H1 (cell line): ENCODE measurements around the gene SRP14. TPM values are rescaled to one million over a fixed set of nuclear protein-coding genes. Genes with fewer than 3 reads are reported as not detected.

Source experiments
- CTCF ChIA-PET: fragments of 300-600 bp; sonication (Branson Sonifier 250); formaldehyde crosslinking; loops from one replicate; lab custom pipeline; 2021; ENCODE audit not compliant: partially characterized antibody; lab: Charles Lee
- POLR2A ChIA-PET: fragments of 300-600 bp; sonication (Branson Sonifier 250); formaldehyde crosslinking; loops from one replicate; lab custom pipeline; 2021; ENCODE audit warnings: inconsistent platforms; ENCODE audit not compliant: partially characterized antibody; lab: Charles Lee
- DNase-seq, 2 experiments: peaks; one replicate each; pipeline versions ENCODE4 v3.0.0 to v3.0.0-alpha.2; 2010 to 2022; ENCODE audit warnings: low spot score in 2 of 2, low read depth in 1 of 2, mixed read lengths in 1 of 2
- FAIRE-seq: peaks from 2 replicates; lab custom pipeline; 2011; peaks lifted over from hg19 to GRCh38; lab: Jason Lieb, UNC
- H2AFZ ChIP-seq: 2 replicates; pipeline ENCODE4 v1.8.1; 2012; ENCODE audit warnings: low read length, inconsistent platforms
- H2AK5ac ChIP-seq: 2 replicates; pipeline ENCODE4 v1.6.1; 2013; ENCODE audit warnings: low read depth, low read length
- H2BK120ac ChIP-seq: replicated peaks from 2 replicates; pipeline ENCODE3; 2013; ENCODE audit warnings: low read depth, low read length, inconsistent platforms
- H2BK12ac ChIP-seq: 2 replicates; pipeline ENCODE4 v1.6.1; 2013; ENCODE audit warnings: low read depth, low read length
- H2BK15ac ChIP-seq: 2 replicates; pipeline ENCODE4 v1.6.1; 2013; ENCODE audit warnings: low read length
- H2BK20ac ChIP-seq: 2 replicates; pipeline ENCODE4 v1.6.1; 2013; ENCODE audit warnings: low read length
- H2BK5ac ChIP-seq: 2 replicates; pipeline ENCODE4 v1.6.1; 2013; ENCODE audit warnings: low read depth, low read length
- H3K14ac ChIP-seq: 2 replicates; pipeline ENCODE4 v1.6.1; 2013; ENCODE audit warnings: inconsistent platforms; ENCODE audit not compliant: insufficient read length
- H3K18ac ChIP-seq: 2 replicates; pipeline ENCODE4 v1.6.1; 2013; ENCODE audit warnings: low read length; ENCODE audit errors: extremely low read depth
- H3K23ac ChIP-seq: 2 replicates; pipeline ENCODE4 v1.6.1; 2013; ENCODE audit warnings: inconsistent platforms; ENCODE audit not compliant: insufficient read length
- H3K23me2 ChIP-seq: 2 replicates; pipeline ENCODE4 v1.6.1; 2013; ENCODE audit warnings: low read depth, low read length
- H3K27ac ChIP-seq: 2 replicates; pipeline ENCODE4 v1.6.1; 2011; ENCODE audit warnings: low read depth, low read length, inconsistent platforms
- H3K27me3 ChIP-seq, 4 experiments: replicated peaks in 1 of 4; 1 replicate in 1 of 4; 2 replicates in 3 of 4; pipeline versions ENCODE4 v1.6.1 to v1.8.1; 2011 to 2013; ENCODE audit warnings: low read length in 3 of 4, mild to moderate bottlenecking in 3 of 4, inconsistent platforms in 2 of 4, mixed read lengths in 2 of 4, moderate library complexity in 1 of 4; ENCODE audit not compliant: control insufficient read depth in 3 of 4, insufficient read depth in 3 of 4; ENCODE audit errors: extremely low read depth in 1 of 4
- H3K36me3 ChIP-seq, 4 experiments: 2 replicates each; pipeline versions ENCODE4 v1.6.1 to v1.8.1; 2011 to 2013; ENCODE audit warnings: mild to moderate bottlenecking in 4 of 4, low read length in 3 of 4, moderate library complexity in 2 of 4, control low read depth in 1 of 4, inconsistent platforms in 1 of 4; ENCODE audit not compliant: insufficient read depth in 4 of 4, control insufficient read depth in 2 of 4
- H3K4ac ChIP-seq: replicated peaks from 2 replicates; pipeline ENCODE3; 2013; ENCODE audit warnings: low read length, low read depth, mixed read lengths, inconsistent platforms; ENCODE audit not compliant: insufficient read length
- H3K4me1 ChIP-seq, 4 experiments: replicated peaks in 1 of 4; 1 replicate in 1 of 4; 2 replicates in 3 of 4; pipeline versions ENCODE4 v1.6.1 to v1.8.1; 2011 to 2013; ENCODE audit warnings: low read length in 3 of 4, inconsistent platforms in 2 of 4, mixed read lengths in 1 of 4; ENCODE audit not compliant: insufficient read depth in 4 of 4, control insufficient read depth in 3 of 4
- H3K4me2 ChIP-seq, 2 experiments: 2 replicates each; pipeline versions ENCODE4 v1.6.1 to v1.8.1; 2011 to 2013; ENCODE audit warnings: low read depth in 2 of 2, low read length in 2 of 2, control low read depth in 1 of 2, inconsistent platforms in 1 of 2, mild to moderate bottlenecking in 1 of 2; ENCODE audit not compliant: insufficient read depth in 1 of 2
- H3K4me3 ChIP-seq, 4 experiments: fragments of 200-600, 300-600 bp in 1 of 4; sonication (generic), shearing (Covaris generic), sonication (Bioruptor Twin) in 1 of 4; 2 replicates each; pipeline versions ENCODE4 v1.5.1 to v1.8.1; 2011 to 2016; ENCODE audit warnings: low read length in 4 of 4, low read depth in 3 of 4, control low read depth in 2 of 4, inconsistent platforms in 2 of 4, mild to moderate bottlenecking in 2 of 4, mixed read lengths in 1 of 4, moderate library complexity in 1 of 4; ENCODE audit not compliant: insufficient read depth in 2 of 4; ENCODE audit errors: extremely low read depth in 1 of 4
- H3K56ac ChIP-seq: replicated peaks from 2 replicates; pipeline ENCODE3; 2013; ENCODE audit warnings: low read depth, mild to moderate bottlenecking, mixed read lengths, low read length, inconsistent platforms; ENCODE audit not compliant: insufficient read length
- H3K79me1 ChIP-seq: 2 replicates; pipeline ENCODE4 v1.6.1; 2013; ENCODE audit warnings: low read depth, low read length, control low read depth
- H3K79me2 ChIP-seq, 2 experiments: 2 replicates each; pipeline versions ENCODE4 v1.6.1 to v1.8.1; 2012 to 2013; ENCODE audit warnings: low read length in 2 of 2, mild to moderate bottlenecking in 2 of 2, inconsistent platforms in 1 of 2; ENCODE audit not compliant: insufficient read depth in 2 of 2, control insufficient read depth in 1 of 2
- H3K9ac ChIP-seq, 4 experiments: replicated peaks in 1 of 4; 1 replicate in 1 of 4; 2 replicates in 3 of 4; pipeline versions ENCODE4 v1.6.1 to v1.8.1; 2011 to 2013; ENCODE audit warnings: low read depth in 3 of 4, low read length in 3 of 4, control low read depth in 2 of 4, mild to moderate bottlenecking in 2 of 4, moderate library complexity in 2 of 4, inconsistent platforms in 1 of 4; ENCODE audit errors: extremely low read depth in 1 of 4
- H3K9me3 ChIP-seq, 2 experiments: 2 replicates each; pipeline versions ENCODE4 v1.6.1 to v1.8.1; 2012 to 2013; ENCODE audit warnings: mild to moderate bottlenecking in 2 of 2, moderate library complexity in 2 of 2, control low read depth in 1 of 2, inconsistent platforms in 1 of 2, low read depth in 1 of 2, low read length in 1 of 2, mixed read lengths in 1 of 2; ENCODE audit not compliant: insufficient read depth in 2 of 2
- H4K20me1 ChIP-seq, 2 experiments: replicated peaks in 1 of 2; 2 replicates each; pipeline versions ENCODE3 to v1.8.1; 2011 to 2013; ENCODE audit warnings: inconsistent platforms in 2 of 2, low read length in 2 of 2, mild to moderate bottlenecking in 1 of 2; ENCODE audit not compliant: insufficient read depth in 2 of 2, control insufficient read depth in 1 of 2
- H4K5ac ChIP-seq: 2 replicates; pipeline ENCODE4 v1.6.1; 2013; ENCODE audit warnings: low read length, low read depth, mixed read lengths, inconsistent platforms; ENCODE audit not compliant: insufficient read length
- H4K8ac ChIP-seq: 2 replicates; pipeline ENCODE4 v1.8.0; 2013; ENCODE audit warnings: mild to moderate bottlenecking, moderate library complexity, low read length, inconsistent platforms; ENCODE audit not compliant: insufficient read depth; ENCODE audit errors: extremely low read depth
- H4K91ac ChIP-seq: replicated peaks from 2 replicates; pipeline ENCODE3; 2013; ENCODE audit warnings: low read length, mixed read lengths, inconsistent platforms; ENCODE audit not compliant: insufficient read length
- CHD2 ChIP-seq: IDR thresholded peaks from 2 replicates; pipeline ENCODE4 v1.6.1; 2012; ENCODE audit warnings: low read length, improper control_type of control experiment
- HDAC6 ChIP-seq: IDR thresholded peaks from one replicate; pipeline ENCODE4 v1.7.1; 2012; ENCODE audit warnings: low read depth, mild to moderate bottlenecking, inconsistent platforms, low read length, moderate library complexity
- SIX5 ChIP-seq: IDR thresholded peaks from 2 replicates; pipeline ENCODE4 v1.6.1; 2011; ENCODE audit warnings: mild to moderate bottlenecking, low read depth, low read length
- WGBS, 2 experiments: shearing (Covaris generic) in 1 of 2; methylation state at CpG; one replicate each; pipeline versions ENCODE4 v1.1.6 to v1.1.7; 2013 to 2015; ENCODE audit warnings: low lambda C conversion rate in 2 of 2, mixed read lengths in 2 of 2, inconsistent platforms in 1 of 2, low coverage in 1 of 2, missing lambda C conversion rate in 1 of 2; ENCODE audit not compliant: insufficient replicate concordance in 2 of 2, insufficient coverage in 1 of 2, insufficient read length in 1 of 2; ENCODE audit errors: extremely low coverage in 1 of 2, missing lambda C conversion rate in 1 of 2; 5-methylcytosine and 5-hydroxymethylcytosine counted together
- polyA plus RNA-seq, 7 experiments: library from polyadenylated mRNA; depleted of rRNA in 3 of 7; stranded (reverse) in 5 of 7; unstranded in 2 of 7; fragments of >200 nt in 5 of 7; fragments of 200-250 nt in 2 of 7; gene quantifications; 1 replicate in 5 of 7; 2 replicates in 1 of 7; 4 replicates in 1 of 7; pipeline versions ENCODE4 v1.2.1 to v1.2.3, GENCODE V29; 2011 to 2013; ENCODE audit warnings: missing spikeins in 2 of 7, mixed read lengths in 2 of 7
- total RNA-seq: library from RNA; stranded (reverse); fragmentation: NEBNext Ultra II Directional; extraction: Animal tissue kit (Norgen Biotek cat#: 25700); gene quantifications from 2 replicates; pipeline ENCODE4 v1.2.1, GENCODE V29; 2021

The SRP14 gene
- total and polyA plus RNA-seq, 2 of the 8 experiments (the other 6 are each of a cell fraction or from before 2014, with no cell fraction given), result 186 to 223 TPM

- TF ChIP-seq SIX5 (no peak), CHD2 (no peak), HDAC6 (no peak)
- Histone ChIP-seq H3K79me2 (no peaks in the 10 kb centered on the region), H2BK12ac (0 out of 2 replicates have a peak overlapping the region, but pooled peaks have one; percentile 13), H3K4ac (no peak overlapping the region), H2BK20ac (no peak overlapping the region), H3K23ac (no peak overlapping the region), H3K4me1 (peaks cover 5 to 19% (median 10%) of the 10 kb centered on the region in 4 experiments), H4K91ac (no peak overlapping the region), H3K9me3 (no peaks in the 10 kb centered on the region), H3K18ac (no peak overlapping the region), H2AFZ (no peak overlapping the region), H2BK120ac (no peak overlapping the region), H3K4me3 (no peak overlapping the region), H3K14ac (no peak overlapping the region), H4K8ac (no peak overlapping the region), H4K20me1 (peaks cover 0 to 4% of the 10 kb centered on the region in 2 experiments), H3K23me2 (peaks cover 6% of the 10 kb centered on the region; the same call in 1 of the 2 replicates), H3K36me3 (no peaks in the 10 kb centered on the region), H3K27ac (no peak overlapping the region), H3K4me2 (0 out of 4 replicates have a peak overlapping the region, but pooled peaks of 1 of the 2 experiments have one; percentile 7), H2BK15ac (0 out of 2 replicates have a peak overlapping the region, but pooled peaks have one; percentile 8), H4K5ac (no peak overlapping the region), H2AK5ac (no peak overlapping the region), H3K27me3 (no peaks in the 10 kb centered on the region), H3K56ac (no peak overlapping the region), H3K9ac (no peak overlapping the region), H3K79me1 (no peaks in the 10 kb centered on the region), H2BK5ac (no peak overlapping the region)
- CTCF ChIA-PET, result interaction anchor here (0.6 to 5.7 kb wide), 23 partner anchors 8 to 234 kb away, joined by 3 to 99 read pairs (median 5); partner anchors contain the start of gene BMF
- FAIRE-seq (no peak), DNase-seq (peak in 1 of 2 experiments; percentile 38)
- POLR2A ChIA-PET, result interaction anchor here (0.8 to 2.5 kb wide), 12 partner anchors 10 to 234 kb away, joined by 3 to 10 read pairs (median 4); partner anchors contain the start of gene BMF
- 89% methylated on average over 11 of the region's 11 CpGs; no CpG with 5 or more reads in 1 of the 2 experiments for whole genome bisulfite sequencing, 2 experiments
Observed at GRCh38 chr15:40051616-40052415, 12.8 kb upstream of the SRP14 start.
